ENCODE results near the gene CSKMT.

DNA sequence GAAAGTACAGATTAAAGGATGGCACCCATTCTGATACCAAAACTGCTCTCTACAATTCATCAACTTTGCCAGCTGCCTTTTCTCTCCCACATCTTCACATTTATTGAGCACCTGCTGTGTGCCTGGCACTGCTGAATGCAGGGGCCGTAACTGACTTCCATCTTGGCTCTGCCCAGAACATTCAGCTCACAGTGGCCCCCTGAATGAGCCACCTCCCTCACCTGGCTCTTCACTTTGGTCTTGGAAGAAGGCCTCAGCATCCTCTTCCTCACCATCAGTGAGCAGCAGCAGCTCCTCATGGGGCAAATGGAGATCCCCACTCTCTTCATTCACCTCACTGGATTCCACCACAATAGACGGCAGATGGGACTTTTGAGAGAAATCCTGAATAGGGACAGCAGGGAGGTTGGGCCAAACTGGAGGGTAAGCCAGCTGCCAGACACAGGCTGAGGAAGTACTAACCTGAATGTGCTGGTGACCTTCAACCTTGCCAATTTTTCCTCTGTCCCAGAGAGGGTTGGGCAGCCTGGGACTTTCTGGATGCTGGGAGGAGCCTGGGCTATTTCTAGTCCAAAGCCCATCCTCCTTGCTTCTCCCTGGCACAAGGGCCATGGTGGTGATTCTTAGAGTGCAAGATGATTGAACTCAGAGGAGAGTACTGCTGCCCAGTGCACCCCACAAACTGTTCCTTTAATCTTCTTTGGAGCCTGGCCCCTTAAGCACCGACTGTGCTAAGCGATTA, 4.5 kb downstream of the CSKMT start:
- no peak for TF ChIP-seq EZH2 (IDR thresholded peaks at IDR 0.05; ENCODE audit: low read depth)
- no peak for TF ChIP-seq CTCF (conservative IDR thresholded peaks at IDR 0.05)
